ENCODE data around the gene KCNJ16. TPM values are rescaled to one million over a fixed set of nuclear protein-coding genes. Genes with fewer than 3 reads are reported as not detected.
A peak's percentile ranks its signal among the peaks of the same experiment; 100 is the strongest.

Gene KCNJ16
- total RNA-seq, 1 donor from 2014 or later: 0.62 TPM

DNA sequence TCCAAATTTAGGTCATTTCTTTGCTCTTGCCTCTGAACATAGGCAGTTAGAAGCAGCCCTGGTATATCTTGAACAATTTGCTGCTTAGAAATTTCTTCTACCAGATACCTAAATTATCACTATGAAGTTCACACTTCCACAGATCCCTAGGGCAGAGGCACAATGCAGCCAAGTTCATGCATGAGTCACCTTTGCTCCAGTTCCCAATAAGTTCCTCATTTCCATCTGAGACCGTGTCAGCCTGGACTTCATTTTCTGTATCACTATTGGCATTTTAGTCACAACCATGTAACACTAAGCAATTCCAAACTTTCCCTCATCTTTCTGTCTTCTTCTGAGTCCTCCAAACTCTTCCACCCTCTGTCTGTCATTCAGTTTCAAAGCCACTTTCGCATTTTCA lies 45.0 kb downstream of the KCNJ16 start:
- no peak overlapping the region for H3K4me3 ChIP-seq
- intact Hi-C loops (cut with DNase I): no loop called here
- no peak for DNase-seq
- no peaks in the 10 kb centered on the region for H3K9me3 ChIP-seq
- peak in 1 of 2 donors; percentile 63 for ATAC-seq
- TF ChIP-seq, protein P1, sequence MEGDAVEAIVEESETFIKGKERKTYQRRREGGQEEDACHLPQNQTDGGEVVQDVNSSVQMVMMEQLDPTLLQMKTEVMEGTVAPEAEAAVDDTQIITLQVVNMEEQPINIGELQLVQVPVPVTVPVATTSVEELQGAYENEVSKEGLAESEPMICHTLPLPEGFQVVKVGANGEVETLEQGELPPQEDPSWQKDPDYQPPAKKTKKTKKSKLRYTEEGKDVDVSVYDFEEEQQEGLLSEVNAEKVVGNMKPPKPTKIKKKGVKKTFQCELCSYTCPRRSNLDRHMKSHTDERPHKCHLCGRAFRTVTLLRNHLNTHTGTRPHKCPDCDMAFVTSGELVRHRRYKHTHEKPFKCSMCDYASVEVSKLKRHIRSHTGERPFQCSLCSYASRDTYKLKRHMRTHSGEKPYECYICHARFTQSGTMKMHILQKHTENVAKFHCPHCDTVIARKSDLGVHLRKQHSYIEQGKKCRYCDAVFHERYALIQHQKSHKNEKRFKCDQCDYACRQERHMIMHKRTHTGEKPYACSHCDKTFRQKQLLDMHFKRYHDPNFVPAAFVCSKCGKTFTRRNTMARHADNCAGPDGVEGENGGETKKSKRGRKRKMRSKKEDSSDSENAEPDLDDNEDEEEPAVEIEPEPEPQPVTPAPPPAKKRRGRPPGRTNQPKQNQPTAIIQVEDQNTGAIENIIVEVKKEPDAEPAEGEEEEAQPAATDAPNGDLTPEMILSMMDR (IDR thresholded peaks at IDR 0.05): no peak
- H3K4me1 ChIP-seq: peaks cover 8% of the 10 kb centered on the region
- no peaks in the 10 kb centered on the region for H3K36me3 ChIP-seq
- no peaks in the 10 kb centered on the region for H3K27me3 ChIP-seq (ENCODE audit: low read depth)
- H3K27ac ChIP-seq: no peak overlapping the region

DNA sequence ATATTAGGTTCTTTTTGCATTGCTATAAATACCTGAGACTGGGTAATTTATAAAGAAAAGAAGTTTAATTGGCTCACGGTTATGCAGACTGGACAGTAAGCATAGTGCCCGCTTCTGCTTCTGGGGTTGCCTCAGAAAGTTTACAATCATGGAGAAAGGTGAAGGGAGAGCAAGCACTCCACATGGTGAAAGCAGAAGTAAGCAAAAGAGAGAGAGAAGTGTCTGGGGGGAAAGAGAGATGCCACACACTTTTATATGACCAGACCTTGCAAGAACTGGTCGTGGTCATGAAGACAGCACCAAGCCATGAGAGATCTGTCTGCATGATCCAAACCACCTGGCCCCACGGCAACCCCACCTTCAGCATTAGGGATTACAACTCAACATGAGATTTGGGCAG lies 45.4 kb downstream of the KCNJ16 start:
- TF ChIP-seq, protein P1 (IDR thresholded peaks at IDR 0.05): no peak
- no peaks in the 10 kb centered on the region for H3K27me3 ChIP-seq (ENCODE audit: low read depth)
- intact Hi-C loops (cut with DNase I): no loop called here
- ATAC-seq (peak; percentile 51 to 59), DNase-seq (no peak)
- peaks cover 8% of the 10 kb centered on the region for H3K4me1 ChIP-seq
- H3K4me3 ChIP-seq: no peak overlapping the region
- H3K9me3 ChIP-seq: no peaks in the 10 kb centered on the region
- no peaks in the 10 kb centered on the region for H3K36me3 ChIP-seq
- H3K27ac ChIP-seq: no peak overlapping the region

DNA sequence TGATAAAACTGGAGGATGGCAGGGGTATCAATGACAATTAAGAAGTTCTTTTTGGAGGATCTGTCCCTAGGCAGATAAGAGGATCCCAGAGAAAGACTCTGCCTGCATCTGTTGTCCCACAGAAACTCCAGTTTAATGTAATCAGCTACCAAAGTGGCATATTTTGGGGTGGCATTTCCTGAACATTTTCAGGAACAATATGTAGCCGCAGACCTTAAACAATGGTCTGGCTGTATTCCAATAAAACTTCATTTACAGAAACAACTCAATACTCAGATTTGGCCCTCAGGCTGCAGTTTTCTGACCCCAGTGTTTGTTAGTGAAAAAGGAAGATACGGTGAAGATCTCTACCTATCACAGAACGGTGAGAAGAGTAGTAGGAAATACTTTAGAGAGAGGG lies 46.1 kb downstream of the KCNJ16 start:
- TF ChIP-seq, protein P1 (IDR thresholded peaks at IDR 0.05): no peak
- no peak for DNase-seq

DNA sequence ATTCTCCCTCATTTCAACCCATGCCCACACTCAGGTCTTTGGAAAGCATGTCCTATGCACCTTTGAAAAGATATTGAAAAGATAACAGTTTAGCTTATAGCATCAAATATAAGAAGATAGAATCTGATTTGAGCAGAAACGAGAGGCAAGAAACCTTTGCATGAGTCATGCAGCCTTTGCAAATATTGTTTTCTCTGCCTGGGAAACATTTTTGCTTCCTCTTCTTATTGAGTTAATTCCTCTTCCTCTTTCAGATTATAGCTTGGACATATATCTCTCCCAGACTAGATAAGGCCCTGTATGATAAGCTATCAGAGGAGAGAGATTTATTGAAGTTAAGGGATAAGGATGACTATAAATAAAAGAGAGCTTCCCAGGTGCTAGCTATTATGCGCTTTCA lies 48.2 kb downstream of the KCNJ16 start:
- intact Hi-C loops (cut with DNase I): no loop called here
- peak in 1 of 2 donors; percentile 23 for ATAC-seq
- H3K27ac ChIP-seq: no peak overlapping the region
- peaks cover 8% of the 10 kb centered on the region for H3K4me1 ChIP-seq
- H3K9me3 ChIP-seq: no peaks in the 10 kb centered on the region
- H3K36me3 ChIP-seq: no peaks in the 10 kb centered on the region
- no peak overlapping the region for H3K4me3 ChIP-seq
- no peak for DNase-seq
- TF ChIP-seq, protein P1 (IDR thresholded peaks at IDR 0.05): no peak
- H3K27me3 ChIP-seq (ENCODE audit: low read depth): no peaks in the 10 kb centered on the region

More for the DNA sequence above, 46.1 kb downstream of the KCNJ16 start:
- Histone ChIP-seq H3K4me3 (no peak overlapping the region), H3K36me3 (no peaks in the 10 kb centered on the region), H3K27me3 (ENCODE audit: low read depth) (no peaks in the 10 kb centered on the region), H3K4me1 (peaks cover 8% of the 10 kb centered on the region), H3K27ac (no peak overlapping the region), H3K9me3 (no peaks in the 10 kb centered on the region)
- ATAC-seq: no peak
- intact Hi-C loops (cut with DNase I): no loop called here

DNA sequence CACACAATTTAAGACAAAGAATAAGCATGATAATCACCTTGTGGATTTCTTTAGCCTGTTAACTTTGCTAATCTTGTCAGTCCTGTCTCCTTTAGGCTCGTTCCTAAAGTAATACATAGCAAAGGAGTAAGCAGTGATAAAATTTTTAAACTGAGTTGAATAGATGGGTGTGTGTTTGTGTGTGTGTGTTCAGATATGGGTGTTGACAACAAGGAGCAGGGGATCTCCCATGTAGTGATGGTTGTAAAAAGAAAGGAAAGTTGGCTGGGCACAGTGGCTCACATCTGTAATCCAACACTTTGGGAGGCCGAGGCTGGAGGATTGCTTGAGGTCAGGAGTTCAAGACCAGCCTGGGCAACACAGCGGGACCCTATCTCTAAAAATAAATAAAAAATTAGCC lies 49.7 kb downstream of the KCNJ16 start:
- no peak overlapping the region for H3K27ac ChIP-seq
- DNase-seq: no peak
- TF ChIP-seq, protein P1 (IDR thresholded peaks at IDR 0.05): no peak

More for the DNA sequence above, 49.7 kb downstream of the KCNJ16 start:
- intact Hi-C loops (cut with DNase I): no loop called here
- Histone ChIP-seq H3K4me3 (no peak overlapping the region), H3K27me3 (ENCODE audit: low read depth) (no peaks in the 10 kb centered on the region), H3K4me1 (peaks cover 8% of the 10 kb centered on the region), H3K9me3 (no peaks in the 10 kb centered on the region), H3K36me3 (no peaks in the 10 kb centered on the region)
- ATAC-seq: no peak

Measured in lower lobe of right lung (tissue), 2 donors.